Tibial artery (tissue), 4 donors: ENCODE data around the gene CELF1.

Experiments
- DNase-seq, 2 donors: peaks; one replicate each; pipeline ENCODE4 v3.0.0-alpha.2; 2019
- H3K27ac ChIP-seq, 2 donors: fragments of 200-600 bp; sonication (generic) in 1 of 2; 1 replicate in 1 of 2; 2 replicates in 1 of 2; pipeline ENCODE4 v1.5.1; 2018 to 2019; ENCODE audit warnings: mild to moderate bottlenecking in 1 of 2
- H3K27me3 ChIP-seq, 2 donors: fragments of 200-600 bp; sonication (generic) in 1 of 2; one replicate each; pipeline versions ENCODE4 v1.5.1 to v1.6.0; 2016 to 2019
- H3K36me3 ChIP-seq, 3 donors: fragments of 200-600 bp; sonication (generic) in 2 of 3; one replicate each; pipeline ENCODE4 v1.5.1; 2016 to 2019; ENCODE audit warnings: mild to moderate bottlenecking in 2 of 3
- H3K4me1 ChIP-seq, 4 donors: fragments of 200-600 bp; sonication (generic) in 2 of 4; 1 replicate in 3 of 4; 2 replicates in 1 of 4; pipeline ENCODE4 v1.5.1; 2016 to 2019
- H3K4me3 ChIP-seq, 2 donors: fragments of 200-600 bp; sonication (generic) in 1 of 2; 1 replicate in 1 of 2; 2 replicates in 1 of 2; pipeline ENCODE4 v1.5.1; 2018 to 2019; ENCODE audit warnings: mild to moderate bottlenecking in 2 of 2
- H3K9me3 ChIP-seq, 3 donors: fragments of 200-600 bp; sonication (generic) in 1 of 3; one replicate each; pipeline ENCODE4 v1.5.1; 2016 to 2019
- intact Hi-C: fragments of 100-400 bp; cut with DNase I; formaldehyde crosslinking; loops from one replicate; pipeline ENCODE4 v1.15.0; 2023; ENCODE audit warnings: low total_unique reads
- TF ChIP-seq, protein P1 (sequence below), 2 experiments: fragments of 200-600 bp in 1 of 2; fragments of 450-650 bp in 1 of 2; IDR thresholded peaks; one replicate each; pipeline ENCODE4 v1.5.1; 2017 to 2019; ENCODE audit warnings: antibody characterized with exemption in 2 of 2, mild to moderate bottlenecking in 1 of 2, moderate library complexity in 1 of 2

The CELF1 gene

DNA sequence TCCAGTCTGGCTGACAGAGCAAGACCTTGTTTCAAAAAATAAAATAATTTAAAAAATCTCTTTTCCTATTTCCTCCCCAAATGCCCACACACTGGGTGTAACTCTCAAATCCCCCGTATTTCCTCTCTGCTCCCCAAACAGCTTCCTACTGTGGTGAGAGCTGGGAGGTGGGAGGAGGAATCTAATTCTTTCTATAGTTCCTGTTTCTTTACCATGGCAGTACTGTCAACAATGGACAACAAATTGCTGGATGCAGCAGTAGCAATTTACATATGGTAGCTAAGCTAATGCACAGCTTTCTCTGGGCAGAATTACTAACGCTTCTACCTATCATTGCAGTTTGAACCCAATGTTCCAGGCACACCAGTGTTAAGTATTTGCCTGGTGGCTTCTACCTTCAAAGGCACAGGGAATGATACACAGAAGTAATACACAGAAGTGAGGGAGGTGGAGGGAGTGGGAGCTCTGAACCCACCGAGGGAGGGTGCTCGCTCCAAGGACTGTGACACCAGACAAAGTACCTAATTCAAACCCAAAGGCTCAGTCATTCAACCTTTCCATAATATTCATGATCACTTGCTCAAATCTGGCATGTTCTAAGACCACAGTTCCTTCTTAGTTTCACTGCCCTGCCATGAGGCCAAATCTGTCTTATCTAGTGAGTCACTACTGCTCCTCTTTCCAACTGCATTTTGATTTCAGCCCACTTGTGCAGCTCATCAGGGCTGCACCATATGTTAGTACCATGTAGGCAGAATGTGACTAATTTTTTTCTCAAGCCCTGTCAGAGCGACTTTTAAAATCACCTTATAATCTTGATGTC is 37.9 kb downstream of the CELF1 start:
- Histone ChIP-seq H3K4me1 (peaks cover 0 to 100% (median 60%) of the 10 kb centered on the region in 4 donors), H3K36me3 (no peaks in the 10 kb centered on the region), H3K27me3 (no peaks in the 10 kb centered on the region), H3K4me3 (no peak overlapping the region), H3K9me3 (no peaks in the 10 kb centered on the region), H3K27ac (peak overlapping the region; percentile 33 to 76)
- TF ChIP-seq, protein P1, sequence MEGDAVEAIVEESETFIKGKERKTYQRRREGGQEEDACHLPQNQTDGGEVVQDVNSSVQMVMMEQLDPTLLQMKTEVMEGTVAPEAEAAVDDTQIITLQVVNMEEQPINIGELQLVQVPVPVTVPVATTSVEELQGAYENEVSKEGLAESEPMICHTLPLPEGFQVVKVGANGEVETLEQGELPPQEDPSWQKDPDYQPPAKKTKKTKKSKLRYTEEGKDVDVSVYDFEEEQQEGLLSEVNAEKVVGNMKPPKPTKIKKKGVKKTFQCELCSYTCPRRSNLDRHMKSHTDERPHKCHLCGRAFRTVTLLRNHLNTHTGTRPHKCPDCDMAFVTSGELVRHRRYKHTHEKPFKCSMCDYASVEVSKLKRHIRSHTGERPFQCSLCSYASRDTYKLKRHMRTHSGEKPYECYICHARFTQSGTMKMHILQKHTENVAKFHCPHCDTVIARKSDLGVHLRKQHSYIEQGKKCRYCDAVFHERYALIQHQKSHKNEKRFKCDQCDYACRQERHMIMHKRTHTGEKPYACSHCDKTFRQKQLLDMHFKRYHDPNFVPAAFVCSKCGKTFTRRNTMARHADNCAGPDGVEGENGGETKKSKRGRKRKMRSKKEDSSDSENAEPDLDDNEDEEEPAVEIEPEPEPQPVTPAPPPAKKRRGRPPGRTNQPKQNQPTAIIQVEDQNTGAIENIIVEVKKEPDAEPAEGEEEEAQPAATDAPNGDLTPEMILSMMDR (IDR thresholded peaks at IDR 0.05) = no peak
- intact Hi-C loops = no loop called here
- no peak for DNase-seq

DNA sequence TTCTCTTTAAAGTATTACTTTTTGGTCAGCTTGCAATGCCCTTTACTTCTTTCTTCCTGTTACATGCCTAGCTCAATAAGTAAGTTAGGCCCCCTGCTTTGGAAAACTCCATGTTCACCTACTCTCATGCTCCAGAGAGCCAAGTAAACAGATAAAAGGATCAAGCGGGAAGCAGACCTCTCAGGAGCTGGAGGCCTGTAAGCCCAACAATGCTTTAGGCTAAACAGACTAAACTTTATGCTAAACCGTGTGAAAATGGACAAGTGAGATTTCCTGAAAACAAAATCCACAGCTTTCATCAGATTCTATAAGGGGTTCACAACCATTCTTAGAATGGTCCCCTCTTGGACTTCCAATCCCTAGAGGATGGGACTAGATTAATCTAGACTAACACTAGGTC is 40.2 kb downstream of the CELF1 start:
- DNase-seq = no peak
- intact Hi-C loops = no loop called here
- Histone ChIP-seq H3K27ac (peak overlapping the region; percentile 47 to 59), H3K27me3 (no peaks in the 10 kb centered on the region), H3K9me3 (no peaks in the 10 kb centered on the region), H3K4me1 (peaks cover 0 to 99% (median 66%) of the 10 kb centered on the region in 4 donors), H3K36me3 (no peaks in the 10 kb centered on the region), H3K4me3 (no peak overlapping the region)
- TF ChIP-seq, protein P1 (IDR thresholded peaks at IDR 0.05) = no peak

GRCh38 chr11:47511917-47512316 is 41.0 kb downstream of the CELF1 start:
- no peak overlapping the region for H3K4me3 ChIP-seq
- H3K27me3 ChIP-seq = no peaks in the 10 kb centered on the region
- H3K27ac ChIP-seq = peak overlapping the region; percentile 47 to 59
- H3K9me3 ChIP-seq = no peaks in the 10 kb centered on the region
- H3K4me1 ChIP-seq = peaks cover 0 to 99% (median 68%) of the 10 kb centered on the region in 4 donors
- TF ChIP-seq, protein P1 (IDR thresholded peaks at IDR 0.05) = no peak
- no peaks in the 10 kb centered on the region for H3K36me3 ChIP-seq
- DNase-seq = no peak
- intact Hi-C loops = no loop called here

DNA sequence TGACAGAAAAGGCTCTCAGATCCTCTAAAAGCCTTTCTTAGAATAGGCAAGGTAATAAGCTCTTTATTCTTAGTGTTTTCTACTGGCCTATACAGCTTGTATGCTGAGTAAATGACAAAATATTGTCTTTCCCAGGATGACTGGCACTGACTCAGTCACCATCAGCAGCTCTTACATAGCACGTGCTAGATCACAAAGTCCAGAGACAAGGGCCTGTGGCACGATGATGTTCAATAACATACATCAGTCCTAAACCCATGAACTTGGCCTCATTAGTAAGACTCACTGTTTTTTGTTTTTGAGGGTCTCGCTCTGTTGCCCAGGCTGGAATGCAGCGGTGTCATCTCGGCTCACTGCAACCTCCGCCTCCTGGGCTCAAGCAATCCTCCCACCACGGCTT is 42.7 kb downstream of the CELF1 start:
- no peak overlapping the region for H3K4me3 ChIP-seq
- intact Hi-C loops = no loop called here
- H3K27me3 ChIP-seq = no peaks in the 10 kb centered on the region
- H3K27ac ChIP-seq = peak overlapping the region in 1 of 2 donors; percentile 44
- TF ChIP-seq, protein P1 (IDR thresholded peaks at IDR 0.05) = no peak
- no peaks in the 10 kb centered on the region for H3K9me3 ChIP-seq
- no peaks in the 10 kb centered on the region for H3K36me3 ChIP-seq
- no peak for DNase-seq
- peaks cover 0 to 99% (median 67%) of the 10 kb centered on the region in 4 donors for H3K4me1 ChIP-seq

- Histone ChIP-seq H3K4me1 (peaks cover 0 to 96% (median 58%) of the 10 kb centered on the region in 4 donors), H3K4me3 (no peak overlapping the region), H3K27me3 (no peaks in the 10 kb centered on the region), H3K27ac (peak overlapping the region; percentile 29 to 44), H3K9me3 (no peaks in the 10 kb centered on the region), H3K36me3 (no peaks in the 10 kb centered on the region)
- intact Hi-C loops = no loop called here
- DNase-seq = no peak
- TF ChIP-seq, protein P1 (IDR thresholded peaks at IDR 0.05) = no peak
These were observed 43.8 kb downstream of the CELF1 start for GRCh38 chr11:47509077-47509536.
